K562 (cell line): ENCODE data around the gene HMGA1. TPM values are rescaled to one million over a fixed set of nuclear protein-coding genes. Genes with fewer than 3 reads are reported as not detected.

Experiments
- ATF1 ChIP-seq, 2 experiments: fragments of 450-650 bp in 1 of 2; IDR thresholded peaks; 2 replicates each; pipeline ENCODE4 v1.6.1; 2016; ENCODE audit warnings: missing compliant biosample characterization in 1 of 2, missing genetic modification characterization in 1 of 2
- ATF7 ChIP-seq: fragments of 450-650 bp; IDR thresholded peaks from 2 replicates; pipeline ENCODE4 v1.7.1; 2014; ENCODE audit warnings: mild to moderate bottlenecking, moderate library complexity
- EP300 ChIP-seq: IDR thresholded peaks from 2 replicates; pipeline ENCODE4 v1.6.1; 2012; ENCODE audit warnings: low read length, improper control_type of control experiment
- FOXP1 ChIP-seq: sonication (generic); formaldehyde crosslinking; IDR thresholded peaks from 2 replicates; pipeline ENCODE4 v1.8.0; 2022; ENCODE audit warnings: mild to moderate bottlenecking, missing genetic modification reagents
- FUS ChIP-seq: fragments of 200-400 bp; formaldehyde crosslinking; optimal IDR thresholded peaks from 2 replicates; pipeline ENCODE3; 2017; ENCODE audit warnings: low read depth, low read length
- GTF2A2 ChIP-seq: IDR thresholded peaks from 2 replicates; pipeline ENCODE4 v1.6.1; 2016; ENCODE audit warnings: mild to moderate bottlenecking, missing genetic modification characterization, missing compliant biosample characterization
- HCFC1 ChIP-seq: IDR thresholded peaks from 2 replicates; pipeline ENCODE4 v1.6.1; 2012; ENCODE audit warnings: low read depth, low read length, improper control_type of control experiment
- HDAC3 ChIP-seq: fragments of 450-650 bp; IDR thresholded peaks from 2 replicates; pipeline ENCODE4 v1.6.1; 2018; ENCODE audit warnings: borderline replicate concordance, mild to moderate bottlenecking, moderate library complexity; ENCODE audit not compliant: partially characterized antibody
- HDAC8 ChIP-seq: fragments of 450-650 bp; IDR thresholded peaks from 2 replicates; pipeline ENCODE4 v1.6.1; 2016; ENCODE audit warnings: mild to moderate bottlenecking, missing genetic modification characterization, moderate library complexity, missing compliant biosample characterization
- JUND ChIP-seq, 2 experiments: IDR thresholded peaks; 2 replicates in 1 of 2; 3 replicates in 1 of 2; pipeline ENCODE4 v1.6.1; 2011; ENCODE audit warnings: borderline replicate concordance in 2 of 2, low read depth in 2 of 2, low read length in 2 of 2, improper control_type of control experiment in 1 of 2, missing biosample characterization in 1 of 2, missing genetic modification characterization in 1 of 2, missing genetic modification reagents in 1 of 2
- LARP7 ChIP-seq: fragments of 450-650 bp; IDR thresholded peaks from 2 replicates; pipeline ENCODE4 v1.6.1; 2016
- NCOA2 ChIP-seq, 2 experiments: fragments of 450-650 bp; IDR thresholded peaks; 2 replicates each; pipeline ENCODE4 v1.6.1; 2018; ENCODE audit warnings: mild to moderate bottlenecking in 2 of 2, moderate library complexity in 1 of 2; ENCODE audit not compliant: partially characterized antibody in 2 of 2
- NFIC ChIP-seq: fragments of 450-650 bp; IDR thresholded peaks from 2 replicates; pipeline ENCODE4 v1.6.1; 2017; ENCODE audit warnings: mild to moderate bottlenecking, inconsistent platforms
- NR2C1 ChIP-seq, 2 experiments: fragments of 450-650 bp; IDR thresholded peaks; 2 replicates each; pipeline ENCODE4 v1.6.1; 2017; ENCODE audit warnings: mild to moderate bottlenecking in 2 of 2, antibody characterized with exemption in 1 of 2, inconsistent platforms in 1 of 2, missing compliant biosample characterization in 1 of 2, missing genetic modification characterization in 1 of 2
- RREB1 ChIP-seq: fragments of 250-450 bp; sonication (Bioruptor Pico); IDR thresholded peaks from 2 replicates; pipeline ENCODE4 v1.4.0; 2020
- SMARCB1 ChIP-seq: IDR thresholded peaks from 2 replicates; pipeline ENCODE4 v1.6.1; 2011; ENCODE audit warnings: improper control_type of control experiment, low read depth; ENCODE audit not compliant: insufficient read length
- ZNF695 ChIP-seq: fragments of 450-650 bp; formaldehyde crosslinking; IDR thresholded peaks from 2 replicates; pipeline ENCODE4 v1.4.0; 2020; ENCODE audit warnings: mild to moderate bottlenecking, moderate library complexity
- polyA plus RNA-seq, 8 experiments: library from polyadenylated mRNA; depleted of rRNA in 4 of 8; stranded (reverse) in 5 of 8; unstranded in 3 of 8; fragments of >200 nt; fragmentation: Nextera tagmentation in 2 of 8; fragmentation: Illumina TruSeq in 1 of 8; extraction: Ambion mirVana in 2 of 8; extraction: Trizol in 1 of 8; gene quantifications; 2 replicates each; pipeline versions ENCODE4 v1.2.1 to v1.2.3, GENCODE V29; 2011 to 2014; ENCODE audit warnings: inconsistent platforms in 1 of 8, missing spikeins in 1 of 8
- total RNA-seq, 7 experiments: library from RNA; depleted of rRNA in 6 of 7; stranded (reverse); fragments of >200 nt in 6 of 7; fragmentation: Illumina TruSeq in 2 of 7; extraction: Trizol in 2 of 7; gene quantifications; 2 replicates each; pipeline versions ENCODE4 v1.2.1 to v1.2.3, GENCODE V29; 2011 to 2021; ENCODE audit warnings: low replicate concordance in 1 of 7
- TF ChIP-seq, protein P1 (sequence below): sonication (generic); formaldehyde crosslinking; IDR thresholded peaks from 2 replicates; pipeline ENCODE4 v1.8.0; 2022; ENCODE audit warnings: missing genetic modification reagents, mild to moderate bottlenecking, moderate library complexity, borderline replicate concordance
- TF ChIP-seq, protein P2 (sequence below): fragments of 250-450 bp; sonication (Bioruptor Pico); IDR thresholded peaks from 2 replicates; pipeline ENCODE4 v1.4.0; 2020; ENCODE audit warnings: mild to moderate bottlenecking, moderate library complexity

Gene HMGA1
- total and polyA plus RNA-seq, 9 of the 15 experiments (the other 6 are each of a cell fraction or from before 2014, with no cell fraction given): 27.8 to 1,947 (median 594) TPM

DNA sequence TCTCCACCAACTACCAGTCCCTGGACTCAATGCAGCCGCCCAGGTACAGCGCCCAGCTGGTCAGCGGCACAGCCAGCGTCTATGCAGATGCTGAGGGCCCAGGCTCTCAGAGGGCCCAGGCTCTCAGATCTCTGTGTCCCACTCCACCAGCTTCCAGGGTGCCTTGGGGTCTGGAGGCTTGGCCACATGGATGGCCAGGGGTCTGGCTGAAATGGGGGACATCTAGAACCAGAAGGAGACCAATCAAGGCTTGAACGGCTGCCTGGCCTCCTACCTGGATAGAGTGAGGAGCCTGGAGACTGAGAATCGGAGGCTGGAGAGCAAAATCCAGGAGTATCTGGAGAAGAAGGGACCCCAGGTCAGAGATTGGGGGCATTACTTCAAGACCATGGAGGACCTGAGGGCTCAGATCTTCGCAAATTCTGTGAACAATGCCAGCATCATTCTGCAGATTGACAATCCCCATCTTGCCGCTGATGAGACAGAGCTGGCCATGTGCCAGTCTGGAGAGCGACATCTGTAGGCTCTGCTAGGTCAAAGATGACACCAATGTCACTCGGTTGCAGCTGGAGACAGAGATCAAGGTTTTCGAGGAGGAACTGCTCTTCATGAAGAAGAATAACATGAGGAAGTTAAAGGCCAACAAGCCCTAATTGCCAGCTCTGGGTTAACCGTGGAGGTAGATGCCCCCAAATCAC, 46.7 kb upstream of the HMGA1 start (continued):
- peak; percentile 63 for TF ChIP-seq JUND (IDR thresholded peaks at IDR 0.05; ENCODE audit: borderline replicate concordance, low read depth, low read length)
- TF ChIP-seq JUND (tag; IDR thresholded peaks at IDR 0.05; ENCODE audit: borderline replicate concordance, low read depth, low read length): peak; percentile 66; the same call in 1 of the 3 replicates
- no peak for TF ChIP-seq NCOA2 (IDR thresholded peaks at IDR 0.05; ENCODE audit: partially characterized antibody in 2 of 2)
- TF ChIP-seq HDAC8 (tag): no peak
- TF ChIP-seq RREB1 (CRISPR knock-in tag): no peak
- no peak for TF ChIP-seq LARP7
- TF ChIP-seq, protein P1, sequence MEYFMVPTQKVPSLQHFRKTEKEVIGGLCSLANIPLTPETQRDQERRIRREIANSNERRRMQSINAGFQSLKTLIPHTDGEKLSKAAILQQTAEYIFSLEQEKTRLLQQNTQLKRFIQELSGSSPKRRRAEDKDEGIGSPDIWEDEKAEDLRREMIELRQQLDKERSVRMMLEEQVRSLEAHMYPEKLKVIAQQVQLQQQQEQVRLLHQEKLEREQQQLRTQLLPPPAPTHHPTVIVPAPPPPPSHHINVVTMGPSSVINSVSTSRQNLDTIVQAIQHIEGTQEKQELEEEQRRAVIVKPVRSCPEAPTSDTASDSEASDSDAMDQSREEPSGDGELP: peak; percentile 68
- TF ChIP-seq, protein P2, sequence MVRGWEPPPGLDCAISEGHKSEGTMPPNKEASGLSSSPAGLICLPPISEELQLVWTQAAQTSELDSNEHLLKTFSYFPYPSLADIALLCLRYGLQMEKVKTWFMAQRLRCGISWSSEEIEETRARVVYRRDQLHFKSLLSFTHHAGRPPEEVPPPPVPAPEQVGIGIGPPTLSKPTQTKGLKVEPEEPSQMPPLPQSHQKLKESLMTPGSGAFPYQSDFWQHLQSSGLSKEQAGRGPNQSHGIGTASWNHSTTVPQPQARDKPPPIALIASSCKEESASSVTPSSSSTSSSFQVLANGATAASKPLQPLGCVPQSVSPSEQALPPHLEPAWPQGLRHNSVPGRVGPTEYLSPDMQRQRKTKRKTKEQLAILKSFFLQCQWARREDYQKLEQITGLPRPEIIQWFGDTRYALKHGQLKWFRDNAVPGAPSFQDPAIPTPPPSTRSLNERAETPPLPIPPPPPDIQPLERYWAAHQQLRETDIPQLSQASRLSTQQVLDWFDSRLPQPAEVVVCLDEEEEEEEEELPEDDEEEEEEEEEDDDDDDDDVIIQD: no peak
- no peak for TF ChIP-seq EP300
- TF ChIP-seq SMARCB1: no peak
- no peak for TF ChIP-seq HDAC3
- TF ChIP-seq NR2C1 (IDR thresholded peaks at IDR 0.05): no peak
- TF ChIP-seq NR2C1 (tag; IDR thresholded peaks at IDR 0.05): peak; percentile 25; the same call in 1 of the 2 replicates
- TF ChIP-seq ATF1 (CRISPR knock-in tag; IDR thresholded peaks at IDR 0.05): no peak
- peak; percentile 40; the same call in 1 of the 2 replicates for TF ChIP-seq ATF1 (tag; IDR thresholded peaks at IDR 0.05)
- no peak for TF ChIP-seq FUS
- no peak for TF ChIP-seq FOXP1 (CRISPR knock-in tag)
- TF ChIP-seq ZNF695 (CRISPR knock-in tag): no peak
- peak; percentile 44; the same call in 1 of the 2 replicates for TF ChIP-seq ATF7
- TF ChIP-seq HCFC1: no peak
- no peak for TF ChIP-seq GTF2A2 (tag)
- peak; percentile 99 for TF ChIP-seq NFIC
